Mammary epithelial cell (primary cell): ENCODE data around the gene ZNF217.

ENCODE experiments used
- CTCF ChIP-seq, 2 donors: IDR thresholded peaks in 1 of 2; conservative IDR thresholded peaks in 1 of 2; 2 replicates each; pipeline ENCODE4 v1.5.1; 2011 to 2012; ENCODE audit warnings: inconsistent platforms in 2 of 2, low read length in 2 of 2, mild to moderate bottlenecking in 2 of 2, control low read depth in 1 of 2, low read depth in 1 of 2; ENCODE audit not compliant: insufficient read depth in 1 of 2; ENCODE audit errors: extremely low read depth in 1 of 2
- EZH2 ChIP-seq: IDR thresholded peaks from 2 replicates; pipeline ENCODE4 v1.6.1; 2012; ENCODE audit warnings: low read length, inconsistent platforms, borderline replicate concordance

GRCh38 chr20:53625311-53626129 is 31.9 kb upstream of the ZNF217 start:
- TF ChIP-seq CTCF (conservative IDR thresholded peaks at IDR 0.05 in 1 of 2, IDR thresholded peaks at IDR 0.05 in 1 of 2; ENCODE audit: extremely low read depth in 1 of 2, insufficient read depth in 1 of 2, low read depth in 1 of 2, low read length in 2 of 2) (no peak), EZH2 (no peak)
